ENCODE results near the gene C1QL3.

The C1QL3 gene

DNA sequence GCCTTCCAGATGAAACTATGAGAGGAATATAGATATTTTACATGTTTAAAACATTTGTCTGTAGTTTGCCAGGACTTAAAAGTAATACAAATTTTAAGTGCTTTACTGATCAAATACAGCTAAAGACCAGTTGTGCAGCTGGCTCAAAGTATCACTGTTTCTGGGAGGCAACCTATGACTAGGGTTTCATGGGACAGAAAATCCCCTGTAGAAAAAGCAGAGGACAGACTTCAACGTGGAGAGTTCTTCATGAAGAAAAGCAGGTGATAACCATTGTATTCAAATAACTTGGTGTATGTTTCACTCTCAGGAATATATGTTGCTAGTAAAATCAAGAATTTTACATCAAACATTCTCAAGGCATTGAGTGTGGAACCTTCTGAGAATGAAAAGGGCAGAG lies 43.9 kb downstream of the C1QL3 start:
- H3K9ac ChIP-seq (ENCODE audit: low read depth, low read length): no peak overlapping the region
- no peak overlapping the region for H2AFZ ChIP-seq (ENCODE audit: low read depth, low read length)
- TF ChIP-seq, protein P1, sequence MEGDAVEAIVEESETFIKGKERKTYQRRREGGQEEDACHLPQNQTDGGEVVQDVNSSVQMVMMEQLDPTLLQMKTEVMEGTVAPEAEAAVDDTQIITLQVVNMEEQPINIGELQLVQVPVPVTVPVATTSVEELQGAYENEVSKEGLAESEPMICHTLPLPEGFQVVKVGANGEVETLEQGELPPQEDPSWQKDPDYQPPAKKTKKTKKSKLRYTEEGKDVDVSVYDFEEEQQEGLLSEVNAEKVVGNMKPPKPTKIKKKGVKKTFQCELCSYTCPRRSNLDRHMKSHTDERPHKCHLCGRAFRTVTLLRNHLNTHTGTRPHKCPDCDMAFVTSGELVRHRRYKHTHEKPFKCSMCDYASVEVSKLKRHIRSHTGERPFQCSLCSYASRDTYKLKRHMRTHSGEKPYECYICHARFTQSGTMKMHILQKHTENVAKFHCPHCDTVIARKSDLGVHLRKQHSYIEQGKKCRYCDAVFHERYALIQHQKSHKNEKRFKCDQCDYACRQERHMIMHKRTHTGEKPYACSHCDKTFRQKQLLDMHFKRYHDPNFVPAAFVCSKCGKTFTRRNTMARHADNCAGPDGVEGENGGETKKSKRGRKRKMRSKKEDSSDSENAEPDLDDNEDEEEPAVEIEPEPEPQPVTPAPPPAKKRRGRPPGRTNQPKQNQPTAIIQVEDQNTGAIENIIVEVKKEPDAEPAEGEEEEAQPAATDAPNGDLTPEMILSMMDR (IDR thresholded peaks at IDR 0.05; ENCODE audit: borderline replicate concordance, extremely low read depth, low read length, poor library complexity, severe bottlenecking): no peak
- TF ChIP-seq EZH2 (IDR thresholded peaks at IDR 0.05; ENCODE audit: borderline replicate concordance, low read depth, low read length, severe bottlenecking): no peak
- 0 out of 2 replicates have a peak, but pooled peaks cover 3% of the 10 kb centered on the region for H4K20me1 ChIP-seq (ENCODE audit: insufficient read depth, low read length)
- H3K4me3 ChIP-seq (ENCODE audit: low read depth in 1 of 2, low read length in 2 of 2): no peak overlapping the region
- no peaks in the 10 kb centered on the region for H3K27me3 ChIP-seq (ENCODE audit: insufficient read depth, low read length, poor library complexity)
- peaks cover 2% of the 10 kb centered on the region; the same call in 1 of the 2 replicates for H3K79me2 ChIP-seq (ENCODE audit: insufficient read depth, low read length)
- no peaks in the 10 kb centered on the region for H3K4me1 ChIP-seq (ENCODE audit: insufficient read depth, low read length)
- ATAC-seq (ENCODE audit: insufficient read depth, low read depth) (no peak), DNase-seq (no peak)
- H3K4me2 ChIP-seq (ENCODE audit: insufficient read depth, low read length): no peak overlapping the region
- H3K9me3 ChIP-seq (ENCODE audit: insufficient read depth, low read length, severe bottlenecking): no peaks in the 10 kb centered on the region
- H3K27ac ChIP-seq (ENCODE audit: low read length): no peak overlapping the region
- H3K36me3 ChIP-seq (ENCODE audit: insufficient read depth, low read length): 0 out of 2 replicates have a peak, but pooled peaks cover 5% of the 10 kb centered on the region

DNA sequence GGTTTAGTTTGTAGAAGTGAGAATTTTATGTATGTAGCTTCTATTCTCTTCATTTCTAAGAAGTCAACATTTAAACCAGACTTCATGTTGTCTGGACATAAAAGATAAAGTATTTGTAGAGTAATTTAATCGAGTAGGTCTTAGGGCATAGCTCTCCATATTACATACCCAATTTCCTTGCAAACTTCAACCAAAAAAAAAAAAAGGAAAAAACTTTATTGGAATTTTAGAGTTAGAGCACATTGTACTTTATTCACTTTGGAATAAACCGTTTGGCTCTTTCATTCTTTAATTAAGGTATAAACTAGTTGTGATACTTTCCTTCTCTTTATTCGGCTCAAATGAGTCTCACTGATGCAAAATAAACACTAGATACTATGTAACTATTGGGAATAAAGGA lies 48.9 kb downstream of the C1QL3 start:
- Histone ChIP-seq H3K27me3 (ENCODE audit: insufficient read depth, low read length, poor library complexity) (no peaks in the 10 kb centered on the region), H3K4me2 (ENCODE audit: insufficient read depth, low read length) (no peak overlapping the region), H3K4me3 (ENCODE audit: low read depth in 1 of 2, low read length in 2 of 2) (no peak overlapping the region), H3K9ac (ENCODE audit: low read depth, low read length) (no peak overlapping the region), H2AFZ (ENCODE audit: low read depth, low read length) (no peak overlapping the region), H3K27ac (ENCODE audit: low read length) (no peak overlapping the region), H3K79me2 (ENCODE audit: insufficient read depth, low read length) (peaks cover 23% of the 10 kb centered on the region), H3K36me3 (ENCODE audit: insufficient read depth, low read length) (0 out of 2 replicates have a peak, but pooled peaks cover 6% of the 10 kb centered on the region), H3K9me3 (ENCODE audit: insufficient read depth, low read length, severe bottlenecking) (no peaks in the 10 kb centered on the region), H3K4me1 (ENCODE audit: insufficient read depth, low read length) (no peaks in the 10 kb centered on the region), H4K20me1 (ENCODE audit: insufficient read depth, low read length) (peaks cover 7% of the 10 kb centered on the region; the same call in 1 of the 2 replicates)
- ATAC-seq (ENCODE audit: insufficient read depth, low read depth) (no peak), DNase-seq (no peak)
- no peak for TF ChIP-seq EZH2 (IDR thresholded peaks at IDR 0.05; ENCODE audit: borderline replicate concordance, low read depth, low read length, severe bottlenecking)
- TF ChIP-seq, protein P1 (IDR thresholded peaks at IDR 0.05; ENCODE audit: borderline replicate concordance, extremely low read depth, low read length, poor library complexity, severe bottlenecking): no peak

DNA sequence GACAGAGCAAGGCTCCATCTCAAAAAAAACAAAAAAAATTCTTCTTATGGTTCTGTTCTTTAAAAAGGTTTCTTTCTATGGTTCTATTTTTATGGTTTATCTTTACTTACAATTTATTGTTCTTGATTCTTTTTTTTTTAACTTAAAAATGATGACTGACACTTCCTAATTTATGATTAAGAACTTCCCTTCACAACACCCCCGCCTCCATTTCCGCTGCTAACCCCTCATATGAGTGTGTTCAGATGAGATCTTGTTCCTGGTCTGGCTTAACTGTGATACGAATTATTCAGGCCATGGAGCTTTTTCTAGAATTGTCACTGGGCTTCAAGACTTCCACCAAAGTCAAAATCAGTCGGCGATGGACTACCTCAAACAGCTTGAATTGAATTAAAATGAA lies 50.9 kb downstream of the C1QL3 start:
- DNase-seq (no peak), ATAC-seq (ENCODE audit: insufficient read depth, low read depth) (no peak)
- TF ChIP-seq, protein P1 (IDR thresholded peaks at IDR 0.05; ENCODE audit: borderline replicate concordance, extremely low read depth, low read length, poor library complexity, severe bottlenecking): no peak
- TF ChIP-seq EZH2 (IDR thresholded peaks at IDR 0.05; ENCODE audit: borderline replicate concordance, low read depth, low read length, severe bottlenecking): no peak
- Histone ChIP-seq H2AFZ (ENCODE audit: low read depth, low read length) (no peak overlapping the region), H3K4me3 (ENCODE audit: low read depth in 1 of 2, low read length in 2 of 2) (no peak overlapping the region), H3K36me3 (ENCODE audit: insufficient read depth, low read length) (0 out of 2 replicates have a peak, but pooled peaks cover 6% of the 10 kb centered on the region), H3K27ac (ENCODE audit: low read length) (no peak overlapping the region), H3K4me1 (ENCODE audit: insufficient read depth, low read length) (no peaks in the 10 kb centered on the region), H3K9ac (ENCODE audit: low read depth, low read length) (no peak overlapping the region), H3K27me3 (ENCODE audit: insufficient read depth, low read length, poor library complexity) (no peaks in the 10 kb centered on the region), H4K20me1 (ENCODE audit: insufficient read depth, low read length) (peaks cover 7% of the 10 kb centered on the region; the same call in 1 of the 2 replicates), H3K4me2 (ENCODE audit: insufficient read depth, low read length) (no peak overlapping the region), H3K9me3 (ENCODE audit: insufficient read depth, low read length, severe bottlenecking) (no peaks in the 10 kb centered on the region), H3K79me2 (ENCODE audit: insufficient read depth, low read length) (peaks cover 28% of the 10 kb centered on the region)
